ENCODE data around the gene NFIL3.
"Not testable (repeated sequence)": the region's sequence is repeated elsewhere in the genome, so short reads cannot be mapped to it uniquely, and the experiment has no call there.

- TF ChIP-seq CTCF (conservative IDR thresholded peaks at IDR 0.05; ENCODE audit: low read depth, low read length); RAD21 (IDR thresholded peaks at IDR 0.05; ENCODE audit: low read length); POLR2A (IDR thresholded peaks at IDR 0.05; ENCODE audit: low read depth, low read length); CEBPB (IDR thresholded peaks at IDR 0.05; ENCODE audit: low read depth, low read length); FOS (IDR thresholded peaks at IDR 0.05; ENCODE audit: low read depth, low read length); NFE2L2 (IDR thresholded peaks at IDR 0.05; ENCODE audit: low read depth, low read length); BHLHE40 (IDR thresholded peaks at IDR 0.05; ENCODE audit: low read depth, low read length); RFX5 (IDR thresholded peaks at IDR 0.05; ENCODE audit: low read depth, low read length); RCOR1 (IDR thresholded peaks at IDR 0.05; ENCODE audit: insufficient replicate concordance, low read length); SMC3 (IDR thresholded peaks at IDR 0.05; ENCODE audit: low read depth, low read length): not testable (repeated sequence)
- TF ChIP-seq, protein P1, sequence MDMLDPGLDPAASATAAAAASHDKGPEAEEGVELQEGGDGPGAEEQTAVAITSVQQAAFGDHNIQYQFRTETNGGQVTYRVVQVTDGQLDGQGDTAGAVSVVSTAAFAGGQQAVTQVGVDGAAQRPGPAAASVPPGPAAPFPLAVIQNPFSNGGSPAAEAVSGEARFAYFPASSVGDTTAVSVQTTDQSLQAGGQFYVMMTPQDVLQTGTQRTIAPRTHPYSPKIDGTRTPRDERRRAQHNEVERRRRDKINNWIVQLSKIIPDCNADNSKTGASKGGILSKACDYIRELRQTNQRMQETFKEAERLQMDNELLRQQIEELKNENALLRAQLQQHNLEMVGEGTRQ (IDR thresholded peaks at IDR 0.05; ENCODE audit: low read depth, low read length) = not testable (repeated sequence)
- TF ChIP-seq, protein P2, sequence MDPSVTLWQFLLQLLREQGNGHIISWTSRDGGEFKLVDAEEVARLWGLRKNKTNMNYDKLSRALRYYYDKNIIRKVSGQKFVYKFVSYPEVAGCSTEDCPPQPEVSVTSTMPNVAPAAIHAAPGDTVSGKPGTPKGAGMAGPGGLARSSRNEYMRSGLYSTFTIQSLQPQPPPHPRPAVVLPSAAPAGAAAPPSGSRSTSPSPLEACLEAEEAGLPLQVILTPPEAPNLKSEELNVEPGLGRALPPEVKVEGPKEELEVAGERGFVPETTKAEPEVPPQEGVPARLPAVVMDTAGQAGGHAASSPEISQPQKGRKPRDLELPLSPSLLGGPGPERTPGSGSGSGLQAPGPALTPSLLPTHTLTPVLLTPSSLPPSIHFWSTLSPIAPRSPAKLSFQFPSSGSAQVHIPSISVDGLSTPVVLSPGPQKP (IDR thresholded peaks at IDR 0.05; ENCODE audit: borderline replicate concordance, low read depth, low read length) = not testable (repeated sequence)
These were observed 45.6 kb downstream of the NFIL3 start for GRCh38 chr9:91378054-91378453.
